ENCODE measurements around the gene WNT6. TPM values are rescaled to one million over a fixed set of nuclear protein-coding genes. Genes with fewer than 3 reads are reported as not detected.

WNT6 gene
- total and polyA plus RNA-seq, 2 of the 8 experiments (the other 6 are each of a cell fraction or from before 2014, with no cell fraction given), result not detected

- Histone ChIP-seq H4K5ac (ENCODE audit: insufficient read length, low read depth, low read length) (no peak overlapping the region), H3K4me3 (ENCODE audit: extremely low read depth in 1 of 4, insufficient read depth in 2 of 4, low read depth in 3 of 4, low read length in 4 of 4) (no peak overlapping the region), H3K9me3 (ENCODE audit: insufficient read depth in 2 of 2, low read depth in 1 of 2, low read length in 1 of 2) (no peaks in the 10 kb centered on the region), H3K79me1 (ENCODE audit: low read depth, low read length) (no peaks in the 10 kb centered on the region), H3K27ac (ENCODE audit: low read depth, low read length) (no peak overlapping the region), H3K4ac (replicated peaks; ENCODE audit: insufficient read length, low read depth, low read length) (no peak overlapping the region), H2AK5ac (ENCODE audit: low read depth, low read length) (no peak overlapping the region), H3K56ac (replicated peaks; ENCODE audit: insufficient read length, low read depth, low read length) (no peak overlapping the region), H3K14ac (ENCODE audit: insufficient read length) (no peak overlapping the region), H3K23ac (ENCODE audit: insufficient read length) (no peak overlapping the region), H2BK20ac (ENCODE audit: low read length) (no peak overlapping the region), H3K36me3 (ENCODE audit: control insufficient read depth in 2 of 4, insufficient read depth in 4 of 4, low read length in 3 of 4) (no peaks in the 10 kb centered on the region), H3K79me2 (ENCODE audit: control insufficient read depth in 1 of 2, insufficient read depth in 2 of 2, low read length in 2 of 2) (no peaks in the 10 kb centered on the region), H2BK15ac (ENCODE audit: low read length) (no peak overlapping the region), H2BK12ac (ENCODE audit: low read depth, low read length) (no peak overlapping the region), H2AFZ (ENCODE audit: low read length) (no peak overlapping the region), H4K8ac (ENCODE audit: extremely low read depth, insufficient read depth, low read length) (no peak overlapping the region), H4K20me1 (replicated peaks in 1 of 2; ENCODE audit: control insufficient read depth in 1 of 2, insufficient read depth in 2 of 2, low read length in 2 of 2) (peaks cover 8 to 9% of the 10 kb centered on the region in 2 experiments), H2BK5ac (ENCODE audit: low read depth, low read length) (no peak overlapping the region), H3K4me2 (ENCODE audit: insufficient read depth in 1 of 2, low read depth in 2 of 2, low read length in 2 of 2) (no peak overlapping the region), H3K9ac (replicated peaks in 1 of 4; ENCODE audit: extremely low read depth in 1 of 4, low read depth in 3 of 4, low read length in 3 of 4) (no peak overlapping the region), H3K18ac (ENCODE audit: extremely low read depth, low read length) (no peak overlapping the region), H2BK120ac (replicated peaks; ENCODE audit: low read depth, low read length) (no peak overlapping the region), H3K4me1 (replicated peaks in 1 of 4; ENCODE audit: control insufficient read depth in 3 of 4, insufficient read depth in 4 of 4, low read length in 3 of 4) (peaks cover 0 to 8% (median 5%) of the 10 kb centered on the region in 4 experiments), H3K23me2 (ENCODE audit: low read depth, low read length) (no peaks in the 10 kb centered on the region; the same call in 1 of the 2 replicates), H4K91ac (replicated peaks; ENCODE audit: insufficient read length, low read length) (no peak overlapping the region), H3K27me3 (replicated peaks in 1 of 4; ENCODE audit: control insufficient read depth in 3 of 4, extremely low read depth in 1 of 4, insufficient read depth in 3 of 4, low read length in 3 of 4) (peaks cover 62 to 94% (median 88%) of the 10 kb centered on the region in 4 experiments)
- ChIA-PET CTCF (ENCODE audit: partially characterized antibody) (interaction anchor here (1.7 to 7.4 kb wide), 3 partner anchors 7 to 27 kb away, joined by 8 to 83 read pairs (median 13); no protein-coding TSS in a partner anchor), POLR2A (ENCODE audit: partially characterized antibody) (no interaction called here)
- DNase-seq (ENCODE audit: low read depth in 1 of 2, low spot score in 2 of 2), result no peak
- WGBS, 2 experiments (ENCODE audit: extremely low coverage in 1 of 2, insufficient coverage in 1 of 2, insufficient read length in 1 of 2, insufficient replicate concordance in 2 of 2, low coverage in 1 of 2, low lambda C conversion rate in 2 of 2, missing lambda C conversion rate in 1 of 2), result 67% methylated on average over 1 of the region's 6 CpGs; no CpG with 5 or more reads in 1 of the 2 experiments
- FAIRE-seq, result no peak
- TF ChIP-seq MAFK (IDR thresholded peaks at IDR 0.05; ENCODE audit: low read depth, low read length), result no peak
- TF ChIP-seq KDM1A (IDR thresholded peaks at IDR 0.05; ENCODE audit: borderline replicate concordance, low read length), result no peak
- no peak for TF ChIP-seq TBP (IDR thresholded peaks at IDR 0.05; ENCODE audit: low read depth, low read length)
- no peak for TF ChIP-seq ZNF274 (IDR thresholded peaks at IDR 0.05; ENCODE audit: borderline replicate concordance, extremely low read depth, low read length)
- no peak for TF ChIP-seq CHD2 (IDR thresholded peaks at IDR 0.05; ENCODE audit: low read length)
- no peak for TF ChIP-seq NRF1 (IDR thresholded peaks at IDR 0.05; ENCODE audit: low read depth, low read length)
- TF ChIP-seq SUZ12 (IDR thresholded peaks at IDR 0.05; ENCODE audit: low read length), result 0 out of 2 replicates have a peak, but pooled peaks have one; percentile 3
- TF ChIP-seq RBBP5 (IDR thresholded peaks at IDR 0.05; ENCODE audit: borderline replicate concordance, low read depth, low read length), result no peak
- no peak for TF ChIP-seq BACH1 (IDR thresholded peaks at IDR 0.05; ENCODE audit: low read length)
- peak in 2 of 3 experiments; percentile 23 to 33; a peak in 2 of 4 replicates for TF ChIP-seq CTCF (IDR thresholded peaks at IDR 0.05; ENCODE audit: control extremely low read depth in 1 of 3, insufficient read depth in 1 of 3, low read depth in 1 of 3, low read length in 3 of 3)
- 0 out of 4 replicates have a peak, but pooled peaks of 1 of the 2 experiments have one; percentile 9 for TF ChIP-seq RAD21 (IDR thresholded peaks at IDR 0.05 in 1 of 2, conservative IDR thresholded peaks at IDR 0.05 in 1 of 2; ENCODE audit: low read depth in 2 of 2, low read length in 2 of 2)
- TF ChIP-seq CEBPB (IDR thresholded peaks at IDR 0.05; ENCODE audit: low read depth, low read length), result no peak
Observed at GRCh38 chr2:218865999-218866398, 6.4 kb downstream of the WNT6 start.
